ENCODE measurements around the gene CDC6.

Gene CDC6

GRCh38 chr17:40341808-40342503 is 54.3 kb downstream of the CDC6 start:
- DNase-seq: peak; percentile 71

GRCh38 chr17:40342504-40343218 is 55.0 kb downstream of the CDC6 start:
- DNase-seq: no peak

GRCh38 chr17:40343219-40344119 is 55.8 kb downstream of the CDC6 start:
- no peak for DNase-seq

GRCh38 chr17:40344421-40345160 is 56.9 kb downstream of the CDC6 start:
- no peak for DNase-seq

- DNase-seq: peak; percentile 78
Observed at GRCh38 chr17:40345161-40345993, 57.7 kb downstream of the CDC6 start.

GRCh38 chr17:40345994-40346764 is 58.5 kb downstream of the CDC6 start:
- DNase-seq: no peak

GRCh38 chr17:40346765-40347158 is 59.1 kb downstream of the CDC6 start:
- DNase-seq: no peak

- DNase-seq: no peak
Observed at GRCh38 chr17:40347319-40348135, 59.8 kb downstream of the CDC6 start.

- DNase-seq: no peak
Observed at GRCh38 chr17:40348136-40348504, 60.4 kb downstream of the CDC6 start.

- no peak for DNase-seq
Observed at GRCh38 chr17:40348562-40349476, 61.1 kb downstream of the CDC6 start.

- no peak for DNase-seq
Observed at GRCh38 chr17:40349477-40349894, 61.8 kb downstream of the CDC6 start.

GRCh38 chr17:40349895-40350688 is 62.4 kb downstream of the CDC6 start:
- no peak for DNase-seq

GRCh38 chr17:40350689-40351358 is 63.1 kb downstream of the CDC6 start:
- no peak for DNase-seq

- DNase-seq: no peak
Observed at GRCh38 chr17:40351359-40352236, 63.9 kb downstream of the CDC6 start.

- DNase-seq: no peak
Observed at GRCh38 chr17:40352237-40352778, 64.6 kb downstream of the CDC6 start.

GRCh38 chr17:40352779-40353394 is 65.2 kb downstream of the CDC6 start:
- DNase-seq: no peak
